K562 (cell line): ENCODE results near the gene POLD4. TPM values are rescaled to one million over a fixed set of nuclear protein-coding genes. Genes with fewer than 3 reads are reported as not detected.

ENCODE experiments used
- ATF7 ChIP-seq: fragments of 450-650 bp; IDR thresholded peaks from 2 replicates; pipeline ENCODE4 v1.7.1; 2014; ENCODE audit warnings: mild to moderate bottlenecking, moderate library complexity
- CTCFL ChIP-seq: IDR thresholded peaks from 2 replicates; pipeline ENCODE4 v1.6.1; 2011; ENCODE audit warnings: borderline replicate concordance, low read depth, mild to moderate bottlenecking, moderate library complexity, low read length; ENCODE audit not compliant: insufficient read depth, poor library complexity, severe bottlenecking
- DACH1 ChIP-seq: fragments of 450-650 bp; IDR thresholded peaks from 2 replicates; pipeline ENCODE4 v1.6.1; 2018; ENCODE audit not compliant: partially characterized antibody
- EP300 ChIP-seq: IDR thresholded peaks from 2 replicates; pipeline ENCODE4 v1.6.1; 2012; ENCODE audit warnings: low read length, improper control_type of control experiment
- GABPA ChIP-seq: fragments of 200-800 bp; sonication (Bioruptor generic); conservative IDR thresholded peaks from 2 replicates; pipeline ENCODE4 v1.6.1; 2016; ENCODE audit warnings: low read depth, missing genetic modification characterization, missing compliant biosample characterization
- U2AF1 ChIP-seq: fragments of 200-400 bp; formaldehyde crosslinking; optimal IDR thresholded peaks from 2 replicates; pipeline ENCODE3; 2017; ENCODE audit warnings: mild to moderate bottlenecking, low read depth, low read length, moderate library complexity
- ZNF175 ChIP-seq: fragments of 200-800 bp; sonication (Bioruptor generic); IDR thresholded peaks from 2 replicates; pipeline ENCODE4 v1.6.1; 2016; ENCODE audit warnings: low read depth, mild to moderate bottlenecking, missing genetic modification characterization, missing compliant biosample characterization
- polyA plus RNA-seq, 8 experiments: library from polyadenylated mRNA; depleted of rRNA in 4 of 8; stranded (reverse) in 5 of 8; unstranded in 3 of 8; fragments of >200 nt; fragmentation: Nextera tagmentation in 2 of 8; fragmentation: Illumina TruSeq in 1 of 8; extraction: Ambion mirVana in 2 of 8; extraction: Trizol in 1 of 8; gene quantifications; 2 replicates each; pipeline versions ENCODE4 v1.2.1 to v1.2.3, GENCODE V29; 2011 to 2014; ENCODE audit warnings: inconsistent platforms in 1 of 8, missing spikeins in 1 of 8
- total RNA-seq, 7 experiments: library from RNA; depleted of rRNA in 6 of 7; stranded (reverse); fragments of >200 nt in 6 of 7; fragmentation: Illumina TruSeq in 2 of 7; extraction: Trizol in 2 of 7; gene quantifications; 2 replicates each; pipeline versions ENCODE4 v1.2.1 to v1.2.3, GENCODE V29; 2011 to 2021; ENCODE audit warnings: low replicate concordance in 1 of 7
- TF ChIP-seq, protein P1 (sequence below): fragments of 150-350 bp; IDR thresholded peaks from 2 replicates; pipeline ENCODE4 v1.6.1; 2014; ENCODE audit warnings: low read depth, mild to moderate bottlenecking, low read length, borderline replicate concordance
- TF ChIP-seq, protein P2 (sequence below), 2 experiments: fragments of 450-650 bp in 1 of 2; sonication (generic) in 1 of 2; formaldehyde crosslinking in 1 of 2; IDR thresholded peaks; 2 replicates each; pipeline versions ENCODE4 v1.7.1 to v1.9.0; 2016 to 2022; ENCODE audit warnings: inconsistent platforms in 1 of 2, mild to moderate bottlenecking in 1 of 2, missing genetic modification reagents in 1 of 2

The POLD4 gene
- total and polyA plus RNA-seq, 9 of the 15 experiments (the other 6 are each of a cell fraction or from before 2014, with no cell fraction given), result 5.8 to 64.5 (median 18.3) TPM

DNA sequence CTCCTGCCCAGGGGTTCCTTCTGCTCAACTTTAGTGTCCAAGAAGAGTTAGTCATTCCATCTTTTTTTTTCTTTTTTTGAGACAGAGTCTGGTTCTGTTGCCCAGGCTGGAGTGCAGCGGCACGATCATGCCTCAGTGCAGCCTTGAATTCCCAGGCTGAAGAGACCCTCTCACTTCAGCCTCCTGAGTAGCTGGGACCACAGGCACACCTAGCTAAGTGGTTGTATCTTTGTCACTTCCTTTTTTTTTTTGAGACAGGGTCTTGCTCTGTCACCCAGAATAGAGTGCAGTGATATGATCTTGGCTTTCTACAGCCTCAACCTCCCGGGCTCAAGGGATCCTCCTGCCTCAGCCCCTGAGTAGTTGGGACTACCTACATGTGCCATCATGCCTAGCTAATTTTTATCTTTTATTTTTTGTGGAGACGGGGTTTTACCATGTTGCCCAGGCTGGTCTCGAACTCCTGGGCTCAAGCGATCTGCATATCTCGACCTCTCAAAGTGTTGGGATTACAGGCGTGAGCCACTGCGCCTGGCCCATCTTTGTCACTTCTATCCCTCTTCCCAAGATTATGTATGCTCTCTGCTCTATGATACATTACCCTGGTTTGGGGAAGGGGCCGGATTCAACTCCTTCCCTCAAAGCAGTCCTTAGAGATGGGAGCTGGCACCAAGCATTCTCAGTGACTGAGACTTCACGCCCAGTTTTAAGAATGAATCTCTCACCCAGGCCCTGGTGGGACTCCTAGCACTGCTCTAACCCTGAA lies 40.0 kb downstream of the POLD4 start (continued):
- TF ChIP-seq, protein P1, sequence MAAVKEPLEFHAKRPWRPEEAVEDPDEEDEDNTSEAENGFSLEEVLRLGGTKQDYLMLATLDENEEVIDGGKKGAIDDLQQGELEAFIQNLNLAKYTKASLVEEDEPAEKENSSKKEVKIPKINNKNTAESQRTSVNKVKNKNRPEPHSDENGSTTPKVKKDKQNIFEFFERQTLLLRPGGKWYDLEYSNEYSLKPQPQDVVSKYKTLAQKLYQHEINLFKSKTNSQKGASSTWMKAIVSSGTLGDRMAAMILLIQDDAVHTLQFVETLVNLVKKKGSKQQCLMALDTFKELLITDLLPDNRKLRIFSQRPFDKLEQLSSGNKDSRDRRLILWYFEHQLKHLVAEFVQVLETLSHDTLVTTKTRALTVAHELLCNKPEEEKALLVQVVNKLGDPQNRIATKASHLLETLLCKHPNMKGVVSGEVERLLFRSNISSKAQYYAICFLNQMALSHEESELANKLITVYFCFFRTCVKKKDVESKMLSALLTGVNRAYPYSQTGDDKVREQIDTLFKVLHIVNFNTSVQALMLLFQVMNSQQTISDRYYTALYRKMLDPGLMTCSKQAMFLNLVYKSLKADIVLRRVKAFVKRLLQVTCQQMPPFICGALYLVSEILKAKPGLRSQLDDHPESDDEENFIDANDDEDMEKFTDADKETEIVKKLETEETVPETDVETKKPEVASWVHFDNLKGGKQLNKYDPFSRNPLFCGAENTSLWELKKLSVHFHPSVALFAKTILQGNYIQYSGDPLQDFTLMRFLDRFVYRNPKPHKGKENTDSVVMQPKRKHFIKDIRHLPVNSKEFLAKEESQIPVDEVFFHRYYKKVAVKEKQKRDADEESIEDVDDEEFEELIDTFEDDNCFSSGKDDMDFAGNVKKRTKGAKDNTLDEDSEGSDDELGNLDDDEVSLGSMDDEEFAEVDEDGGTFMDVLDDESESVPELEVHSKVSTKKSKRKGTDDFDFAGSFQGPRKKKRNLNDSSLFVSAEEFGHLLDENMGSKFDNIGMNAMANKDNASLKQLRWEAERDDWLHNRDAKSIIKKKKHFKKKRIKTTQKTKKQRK, result no peak
- TF ChIP-seq ZNF175 (CRISPR knock-in tag), result 0 out of 2 replicates have a peak, but pooled peaks have one; percentile 14
- no peak for TF ChIP-seq CTCFL
- no peak for TF ChIP-seq ATF7
- TF ChIP-seq, protein P2, sequence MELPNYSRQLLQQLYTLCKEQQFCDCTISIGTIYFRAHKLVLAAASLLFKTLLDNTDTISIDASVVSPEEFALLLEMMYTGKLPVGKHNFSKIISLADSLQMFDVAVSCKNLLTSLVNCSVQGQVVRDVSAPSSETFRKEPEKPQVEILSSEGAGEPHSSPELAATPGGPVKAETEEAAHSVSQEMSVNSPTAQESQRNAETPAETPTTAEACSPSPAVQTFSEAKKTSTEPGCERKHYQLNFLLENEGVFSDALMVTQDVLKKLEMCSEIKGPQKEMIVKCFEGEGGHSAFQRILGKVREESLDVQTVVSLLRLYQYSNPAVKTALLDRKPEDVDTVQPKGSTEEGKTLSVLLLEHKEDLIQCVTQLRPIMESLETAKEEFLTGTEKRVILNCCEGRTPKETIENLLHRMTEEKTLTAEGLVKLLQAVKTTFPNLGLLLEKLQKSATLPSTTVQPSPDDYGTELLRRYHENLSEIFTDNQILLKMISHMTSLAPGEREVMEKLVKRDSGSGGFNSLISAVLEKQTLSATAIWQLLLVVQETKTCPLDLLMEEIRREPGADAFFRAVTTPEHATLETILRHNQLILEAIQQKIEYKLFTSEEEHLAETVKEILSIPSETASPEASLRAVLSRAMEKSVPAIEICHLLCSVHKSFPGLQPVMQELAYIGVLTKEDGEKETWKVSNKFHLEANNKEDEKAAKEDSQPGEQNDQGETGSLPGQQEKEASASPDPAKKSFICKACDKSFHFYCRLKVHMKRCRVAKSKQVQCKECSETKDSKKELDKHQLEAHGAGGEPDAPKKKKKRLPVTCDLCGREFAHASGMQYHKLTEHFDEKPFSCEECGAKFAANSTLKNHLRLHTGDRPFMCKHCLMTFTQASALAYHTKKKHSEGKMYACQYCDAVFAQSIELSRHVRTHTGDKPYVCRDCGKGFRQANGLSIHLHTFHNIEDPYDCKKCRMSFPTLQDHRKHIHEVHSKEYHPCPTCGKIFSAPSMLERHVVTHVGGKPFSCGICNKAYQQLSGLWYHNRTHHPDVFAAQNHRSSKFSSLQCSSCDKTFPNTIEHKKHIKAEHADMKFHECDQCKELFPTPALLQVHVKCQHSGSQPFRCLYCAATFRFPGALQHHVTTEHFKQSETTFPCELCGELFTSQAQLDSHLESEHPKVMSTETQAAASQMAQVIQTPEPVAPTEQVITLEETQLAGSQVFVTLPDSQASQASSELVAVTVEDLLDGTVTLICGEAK (IDR thresholded peaks at IDR 0.05), result no peak
- TF ChIP-seq, protein P2 (CRISPR knock-in tag; IDR thresholded peaks at IDR 0.05), result no peak
- TF ChIP-seq GABPA (tag), result no peak
- TF ChIP-seq U2AF1, result no peak
- no peak for TF ChIP-seq DACH1
- no peak for TF ChIP-seq EP300
